Mesothelial cell of epicardium (in vitro differentiated cells): Measurements from ENCODE around the gene COL5A1. TPM values are rescaled to one million over a fixed set of nuclear protein-coding genes. Genes with fewer than 3 reads are reported as not detected.

Source experiments
- DNase-seq, 2 experiments: peaks; one replicate each; pipeline ENCODE4 v3.0.0; 2021; ENCODE audit warnings: low spot score in 2 of 2; ENCODE audit not compliant: unreplicated experiment in 2 of 2
- H3K27ac Mint-ChIP-seq: 2 replicates; pipeline ENCODE4 v1.8.0; 2021; ENCODE audit warnings: mixed read lengths
- H3K27me3 Mint-ChIP-seq: 2 replicates; pipeline ENCODE4 v1.8.0; 2021; ENCODE audit warnings: low read depth, mixed read lengths
- H3K36me3 Mint-ChIP-seq: 2 replicates; pipeline ENCODE4 v1.8.0; 2021; ENCODE audit warnings: mixed read lengths
- H3K4me1 Mint-ChIP-seq: 2 replicates; pipeline ENCODE4 v1.8.0; 2021; ENCODE audit warnings: mixed read lengths
- H3K4me3 Mint-ChIP-seq: 2 replicates; pipeline ENCODE4 v1.8.0; 2021; ENCODE audit warnings: mild to moderate bottlenecking, moderate library complexity, mixed read lengths
- H3K9me3 Mint-ChIP-seq: 2 replicates; pipeline ENCODE4 v1.8.0; 2021; ENCODE audit warnings: mixed read lengths
- CTCF ChIP-seq: fragments of 200-600 bp; sonication (generic); IDR thresholded peaks from one replicate; pipeline ENCODE4 v1.5.0; 2021; ENCODE audit warnings: antibody characterized with exemption; ENCODE audit not compliant: unreplicated experiment
- total RNA-seq: library from RNA; stranded (reverse); gene quantifications from 3 replicates; pipeline ENCODE4 v1.2.1, GENCODE V29; 2021

The COL5A1 gene
- total RNA-seq, 1 donor from 2014 or later = 605 TPM

- H3K9me3 Mint-ChIP-seq = no peaks in the 10 kb centered on the region
- no peak overlapping the region for H3K27ac Mint-ChIP-seq
- no peak for TF ChIP-seq CTCF
- H3K4me3 Mint-ChIP-seq = no peak overlapping the region
- H3K36me3 Mint-ChIP-seq = no peaks in the 10 kb centered on the region
- peaks cover 30% of the 10 kb centered on the region for H3K27me3 Mint-ChIP-seq
- no peaks in the 10 kb centered on the region for H3K4me1 Mint-ChIP-seq
- no peak for DNase-seq
Observed at GRCh38 chr9:134879664-134880483, 238.3 kb downstream of the COL5A1 start.

- no peak for TF ChIP-seq CTCF
- no peaks in the 10 kb centered on the region for H3K9me3 Mint-ChIP-seq
- H3K4me1 Mint-ChIP-seq = no peaks in the 10 kb centered on the region
- H3K27me3 Mint-ChIP-seq = peaks cover 24% of the 10 kb centered on the region
- no peak within 1 kb of the TSS for H3K4me3 Mint-ChIP-seq
- H3K36me3 Mint-ChIP-seq = no peaks in the 10 kb centered on the region
- DNase-seq = no peak
- no peak within 1 kb of the TSS for H3K27ac Mint-ChIP-seq
Observed at GRCh38 chr9:134880484-134881312, 239.1 kb downstream of the COL5A1 start, which contains the start of gene FCN2. Gene FCN2, plus strand, starts transcription at chr9:134880810. Its CDS starts 12 bp downstream, at chr9:134880822.

- peaks cover 21% of the 10 kb centered on the region for H3K27me3 Mint-ChIP-seq
- no peak for TF ChIP-seq CTCF
- no peaks in the 10 kb centered on the region for H3K36me3 Mint-ChIP-seq
- H3K27ac Mint-ChIP-seq = no peak overlapping the region
- no peak overlapping the region for H3K4me3 Mint-ChIP-seq
- no peak for DNase-seq
- no peaks in the 10 kb centered on the region for H3K4me1 Mint-ChIP-seq
- H3K9me3 Mint-ChIP-seq = no peaks in the 10 kb centered on the region
Observed at GRCh38 chr9:134881313-134881670, 239.7 kb downstream of the COL5A1 start.

GRCh38 chr9:134882204-134882785, 240.7 kb downstream of the COL5A1 start:
- Mint-ChIP-seq H3K27ac (no peak overlapping the region), H3K9me3 (no peaks in the 10 kb centered on the region), H3K4me3 (no peak overlapping the region), H3K4me1 (no peaks in the 10 kb centered on the region), H3K36me3 (no peaks in the 10 kb centered on the region), H3K27me3 (peaks cover 20% of the 10 kb centered on the region)
- no peak for TF ChIP-seq CTCF
- DNase-seq = no peak

GRCh38 chr9:134883040-134883782, 241.6 kb downstream of the COL5A1 start:
- DNase-seq = no peak
- no peak overlapping the region for H3K27ac Mint-ChIP-seq
- no peak overlapping the region for H3K4me3 Mint-ChIP-seq
- H3K27me3 Mint-ChIP-seq = peaks cover 14% of the 10 kb centered on the region
- no peaks in the 10 kb centered on the region for H3K4me1 Mint-ChIP-seq
- TF ChIP-seq CTCF = no peak
- H3K36me3 Mint-ChIP-seq = no peaks in the 10 kb centered on the region
- no peaks in the 10 kb centered on the region for H3K9me3 Mint-ChIP-seq
